HEK293 (cell line): ENCODE measurements around the gene THBD.

Experiments used
- CTCF ChIA-PET: fragments of 350-600 bp; formaldehyde crosslinking; extraction: SDS; loops from one replicate; lab custom pipeline; 2021; ENCODE audit warnings: antibody characterized with exemption; lab: Yijun Ruan, JAX
- POLR2A ChIA-PET: fragments of 300-600 bp; formaldehyde crosslinking; extraction: SDS; loops from one replicate; lab custom pipeline; 2020; ENCODE audit warnings: antibody characterized with exemption, inconsistent platforms; lab: Yijun Ruan, JAX
- H3K27ac ChIP-seq: fragments of 200-500 bp; sonication (Bioruptor generic); 2 replicates; pipeline ENCODE4 v1.5.1; 2014; ENCODE audit warnings: low read depth, low read length, control low read depth, inconsistent platforms; ENCODE audit errors: extremely low read depth
- H3K36me3 ChIP-seq, 2 experiments: fragments of 200-500 bp in 1 of 2; sonication (Bioruptor generic) in 1 of 2; 1 replicate in 1 of 2; 2 replicates in 1 of 2; pipeline ENCODE4 v1.5.1; 2014 to 2017; ENCODE audit warnings: inconsistent platforms in 2 of 2, low read length in 2 of 2; ENCODE audit not compliant: control insufficient read depth in 2 of 2, insufficient read depth in 1 of 2
- H3K4me1 ChIP-seq: fragments of 200-500 bp; sonication (Bioruptor generic); 2 replicates; pipeline ENCODE4 v1.5.1; 2014; ENCODE audit warnings: mild to moderate bottlenecking, low read length, inconsistent platforms; ENCODE audit not compliant: control insufficient read depth, insufficient read depth
- H3K4me3 ChIP-seq: 2 replicates; pipeline ENCODE4 v1.5.1; 2011; ENCODE audit warnings: low read depth, mild to moderate bottlenecking, control low read depth, low read length, moderate library complexity
- H3K9me3 ChIP-seq: fragments of 200-500 bp; sonication (Bioruptor generic); 2 replicates; pipeline ENCODE4 v1.5.1; 2014; ENCODE audit warnings: low read depth, low read length, inconsistent platforms; ENCODE audit not compliant: control insufficient read depth, insufficient read depth
- CTCF ChIP-seq: fragments of 450-650 bp; formaldehyde crosslinking; IDR thresholded peaks from 2 replicates; pipeline ENCODE4 v1.5.1; 2016; ENCODE audit warnings: missing biosample characterization, missing genetic modification characterization
- GLIS1 ChIP-seq: fragments of 450-650 bp; formaldehyde crosslinking; IDR thresholded peaks from 2 replicates; pipeline ENCODE4 v1.5.1; 2016; ENCODE audit warnings: missing biosample characterization, missing genetic modification characterization
- GLIS2 ChIP-seq: fragments of 450-650 bp; formaldehyde crosslinking; IDR thresholded peaks from 2 replicates; pipeline ENCODE4 v1.5.1; 2016; ENCODE audit warnings: missing biosample characterization, missing genetic modification characterization
- IKZF3 ChIP-seq: fragments of 450-650 bp; IDR thresholded peaks from 2 replicates; pipeline ENCODE4 v1.5.0; 2018; ENCODE audit warnings: missing biosample characterization, mild to moderate bottlenecking, missing genetic modification characterization, moderate library complexity
- YY1 ChIP-seq: fragments of 450-650 bp; formaldehyde crosslinking; IDR thresholded peaks from 2 replicates; pipeline ENCODE4 v1.5.1; 2018; ENCODE audit warnings: missing biosample characterization, missing genetic modification characterization
- ZBTB1 ChIP-seq: fragments of 450-650 bp; formaldehyde crosslinking; IDR thresholded peaks from 2 replicates; pipeline ENCODE4 v1.5.1; 2016; ENCODE audit warnings: missing biosample characterization, missing genetic modification characterization
- ZBTB17 ChIP-seq: fragments of 450-650 bp; formaldehyde crosslinking; IDR thresholded peaks from 2 replicates; pipeline ENCODE4 v1.5.1; 2016; ENCODE audit warnings: missing biosample characterization, missing genetic modification characterization
- ZBTB20 ChIP-seq: fragments of 450-650 bp; formaldehyde crosslinking; IDR thresholded peaks from 2 replicates; pipeline ENCODE4 v1.5.1; 2016; ENCODE audit warnings: missing biosample characterization, missing genetic modification characterization
- ZBTB8A ChIP-seq: fragments of 450-650 bp; formaldehyde crosslinking; IDR thresholded peaks from 2 replicates; pipeline ENCODE4 v1.5.1; 2016; ENCODE audit warnings: missing biosample characterization, missing genetic modification characterization
- ZFP3 ChIP-seq: fragments of 450-650 bp; formaldehyde crosslinking; IDR thresholded peaks from 2 replicates; pipeline ENCODE4 v1.5.1; 2016; ENCODE audit warnings: low read depth, missing biosample characterization, missing genetic modification characterization
- ZIC2 ChIP-seq: fragments of 450-650 bp; formaldehyde crosslinking; IDR thresholded peaks from 2 replicates; pipeline ENCODE4 v1.5.1; 2016; ENCODE audit warnings: missing biosample characterization, missing genetic modification characterization
- ZNF248 ChIP-seq: fragments of 450-650 bp; formaldehyde crosslinking; IDR thresholded peaks from 2 replicates; pipeline ENCODE4 v1.5.1; 2017; ENCODE audit warnings: missing biosample characterization, missing genetic modification characterization
- ZNF335 ChIP-seq: fragments of 450-650 bp; formaldehyde crosslinking; conservative IDR thresholded peaks from 2 replicates; pipeline ENCODE4 v1.5.1; 2016; ENCODE audit warnings: missing biosample characterization, missing genetic modification characterization
- ZNF341 ChIP-seq: fragments of 450-650 bp; formaldehyde crosslinking; IDR thresholded peaks from 2 replicates; pipeline ENCODE4; 2016; ENCODE audit warnings: low read depth, missing biosample characterization, missing genetic modification characterization
- ZNF423 ChIP-seq: fragments of 450-650 bp; formaldehyde crosslinking; IDR thresholded peaks from 2 replicates; pipeline ENCODE4 v1.5.1; 2016; ENCODE audit warnings: missing biosample characterization, missing genetic modification characterization
- ZNF629 ChIP-seq: fragments of 450-650 bp; formaldehyde crosslinking; IDR thresholded peaks from 2 replicates; pipeline ENCODE4 v1.5.1; 2017; ENCODE audit warnings: missing biosample characterization, missing genetic modification characterization
- ZNF654 ChIP-seq: fragments of 450-650 bp; formaldehyde crosslinking; IDR thresholded peaks from 2 replicates; pipeline ENCODE4 v1.5.1; 2016; ENCODE audit warnings: low read depth, missing biosample characterization, missing genetic modification characterization
- ZNF660 ChIP-seq: fragments of 450-650 bp; IDR thresholded peaks from 2 replicates; pipeline ENCODE4 v1.5.1; 2018; ENCODE audit warnings: missing biosample characterization, mild to moderate bottlenecking, missing genetic modification characterization
- TF ChIP-seq, protein P1 (sequence below): fragments of 450-650 bp; formaldehyde crosslinking; IDR thresholded peaks from 2 replicates; pipeline ENCODE4 v1.5.1; 2016; ENCODE audit warnings: missing biosample characterization, missing genetic modification characterization, borderline replicate concordance
- TF ChIP-seq, protein P2 (sequence below): fragments of 450-650 bp; formaldehyde crosslinking; IDR thresholded peaks from 2 replicates; pipeline ENCODE4 v1.5.1; 2016; ENCODE audit warnings: missing biosample characterization, missing genetic modification characterization

THBD gene

DNA sequence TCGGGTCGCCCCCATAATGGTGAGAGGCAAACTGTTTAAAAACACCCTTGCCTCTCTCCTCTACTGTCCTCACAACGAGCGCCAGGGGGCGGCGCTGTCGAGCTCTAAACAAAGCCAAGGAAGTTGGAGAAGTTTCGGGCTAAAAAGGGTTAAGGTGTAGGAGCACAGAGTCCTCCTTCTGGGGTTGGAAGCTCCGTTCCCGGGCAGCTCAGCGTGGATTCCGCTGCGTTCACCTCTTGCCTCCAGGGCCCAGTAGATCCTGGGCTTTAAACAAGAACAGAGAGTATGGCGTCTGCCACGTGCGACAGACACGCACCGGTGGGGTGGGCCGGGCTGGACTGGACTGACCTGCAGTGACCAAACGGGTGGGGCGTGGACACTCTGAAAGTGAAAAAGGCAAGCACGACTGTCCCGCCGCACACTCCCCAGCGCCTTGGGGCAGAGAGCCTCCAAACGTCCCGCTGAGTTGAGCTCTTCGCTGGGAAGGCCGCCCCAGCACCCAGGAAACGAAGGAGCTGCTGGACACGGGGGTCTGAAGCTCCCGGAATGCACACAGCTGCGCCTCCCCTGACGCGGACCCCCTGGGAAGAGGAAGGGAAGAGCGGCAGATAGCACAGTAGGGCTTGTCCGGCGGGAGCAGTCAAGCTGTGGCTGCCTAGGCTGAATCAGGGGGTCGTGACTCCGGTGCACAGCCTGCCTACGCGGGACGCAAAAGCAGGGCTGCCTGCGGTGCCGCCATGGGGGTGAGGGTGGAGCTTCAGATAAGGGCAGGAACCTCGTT, 1.6 kb upstream of the THBD start:
- CTCF ChIA-PET: interaction anchor here (0.5 to 3.3 kb wide), 29 partner anchors 9 to 396 kb away, joined by 3 to 28 read pairs (median 4); no protein-coding TSS in a partner anchor
- POLR2A ChIA-PET: interaction anchor here (0.6 to 1.0 kb wide), 5 partner anchors 10 to 366 kb away, joined by 3 to 5 read pairs (median 3); partner anchors contain the start of gene NXT1
- Histone ChIP-seq H3K4me1 (no peaks in the 10 kb centered on the region), H3K9me3 (no peaks in the 10 kb centered on the region), H3K4me3 (peak overlapping the region; percentile 29), H3K36me3 (no peaks in the 10 kb centered on the region), H3K27ac (no peak overlapping the region; the same call in 1 of the 2 replicates)
- TF ChIP-seq ZNF660 (tag by site-specific recombination): 0 out of 2 replicates have a peak, but pooled peaks have one; percentile 43
- TF ChIP-seq ZNF629 (tag by site-specific recombination): 0 out of 2 replicates have a peak, but pooled peaks have one; percentile 18
- no peak for TF ChIP-seq ZFP3
- TF ChIP-seq ZBTB1 (tag by site-specific recombination): no peak
- TF ChIP-seq ZNF335 (tag by site-specific recombination): 0 out of 2 replicates have a peak, but pooled peaks have one; percentile 25
- 0 out of 2 replicates have a peak, but pooled peaks have one; percentile 21 for TF ChIP-seq ZBTB8A (tag by site-specific recombination)
- TF ChIP-seq ZNF654: peak; percentile 58
- TF ChIP-seq GLIS1 (tag by site-specific recombination): peak; percentile 60; the same call in 1 of the 2 replicates
- TF ChIP-seq CTCF (tag by site-specific recombination): peak; percentile 39
- TF ChIP-seq ZBTB17 (tag by site-specific recombination): peak; percentile 48
- TF ChIP-seq, protein P1, sequence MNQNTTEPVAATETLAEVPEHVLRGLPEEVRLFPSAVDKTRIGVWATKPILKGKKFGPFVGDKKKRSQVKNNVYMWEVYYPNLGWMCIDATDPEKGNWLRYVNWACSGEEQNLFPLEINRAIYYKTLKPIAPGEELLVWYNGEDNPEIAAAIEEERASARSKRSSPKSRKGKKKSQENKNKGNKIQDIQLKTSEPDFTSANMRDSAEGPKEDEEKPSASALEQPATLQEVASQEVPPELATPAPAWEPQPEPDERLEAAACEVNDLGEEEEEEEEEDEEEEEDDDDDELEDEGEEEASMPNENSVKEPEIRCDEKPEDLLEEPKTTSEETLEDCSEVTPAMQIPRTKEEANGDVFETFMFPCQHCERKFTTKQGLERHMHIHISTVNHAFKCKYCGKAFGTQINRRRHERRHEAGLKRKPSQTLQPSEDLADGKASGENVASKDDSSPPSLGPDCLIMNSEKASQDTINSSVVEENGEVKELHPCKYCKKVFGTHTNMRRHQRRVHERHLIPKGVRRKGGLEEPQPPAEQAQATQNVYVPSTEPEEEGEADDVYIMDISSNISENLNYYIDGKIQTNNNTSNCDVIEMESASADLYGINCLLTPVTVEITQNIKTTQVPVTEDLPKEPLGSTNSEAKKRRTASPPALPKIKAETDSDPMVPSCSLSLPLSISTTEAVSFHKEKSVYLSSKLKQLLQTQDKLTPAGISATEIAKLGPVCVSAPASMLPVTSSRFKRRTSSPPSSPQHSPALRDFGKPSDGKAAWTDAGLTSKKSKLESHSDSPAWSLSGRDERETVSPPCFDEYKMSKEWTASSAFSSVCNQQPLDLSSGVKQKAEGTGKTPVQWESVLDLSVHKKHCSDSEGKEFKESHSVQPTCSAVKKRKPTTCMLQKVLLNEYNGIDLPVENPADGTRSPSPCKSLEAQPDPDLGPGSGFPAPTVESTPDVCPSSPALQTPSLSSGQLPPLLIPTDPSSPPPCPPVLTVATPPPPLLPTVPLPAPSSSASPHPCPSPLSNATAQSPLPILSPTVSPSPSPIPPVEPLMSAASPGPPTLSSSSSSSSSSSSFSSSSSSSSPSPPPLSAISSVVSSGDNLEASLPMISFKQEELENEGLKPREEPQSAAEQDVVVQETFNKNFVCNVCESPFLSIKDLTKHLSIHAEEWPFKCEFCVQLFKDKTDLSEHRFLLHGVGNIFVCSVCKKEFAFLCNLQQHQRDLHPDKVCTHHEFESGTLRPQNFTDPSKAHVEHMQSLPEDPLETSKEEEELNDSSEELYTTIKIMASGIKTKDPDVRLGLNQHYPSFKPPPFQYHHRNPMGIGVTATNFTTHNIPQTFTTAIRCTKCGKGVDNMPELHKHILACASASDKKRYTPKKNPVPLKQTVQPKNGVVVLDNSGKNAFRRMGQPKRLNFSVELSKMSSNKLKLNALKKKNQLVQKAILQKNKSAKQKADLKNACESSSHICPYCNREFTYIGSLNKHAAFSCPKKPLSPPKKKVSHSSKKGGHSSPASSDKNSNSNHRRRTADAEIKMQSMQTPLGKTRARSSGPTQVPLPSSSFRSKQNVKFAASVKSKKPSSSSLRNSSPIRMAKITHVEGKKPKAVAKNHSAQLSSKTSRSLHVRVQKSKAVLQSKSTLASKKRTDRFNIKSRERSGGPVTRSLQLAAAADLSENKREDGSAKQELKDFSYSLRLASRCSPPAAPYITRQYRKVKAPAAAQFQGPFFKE: no peak
- no peak for TF ChIP-seq ZNF248 (tag by site-specific recombination)
- TF ChIP-seq GLIS2: peak; percentile 70
- TF ChIP-seq ZIC2: peak; percentile 95
- peak; percentile 48; the same call in 1 of the 2 replicates for TF ChIP-seq ZNF341
- TF ChIP-seq, protein P2, sequence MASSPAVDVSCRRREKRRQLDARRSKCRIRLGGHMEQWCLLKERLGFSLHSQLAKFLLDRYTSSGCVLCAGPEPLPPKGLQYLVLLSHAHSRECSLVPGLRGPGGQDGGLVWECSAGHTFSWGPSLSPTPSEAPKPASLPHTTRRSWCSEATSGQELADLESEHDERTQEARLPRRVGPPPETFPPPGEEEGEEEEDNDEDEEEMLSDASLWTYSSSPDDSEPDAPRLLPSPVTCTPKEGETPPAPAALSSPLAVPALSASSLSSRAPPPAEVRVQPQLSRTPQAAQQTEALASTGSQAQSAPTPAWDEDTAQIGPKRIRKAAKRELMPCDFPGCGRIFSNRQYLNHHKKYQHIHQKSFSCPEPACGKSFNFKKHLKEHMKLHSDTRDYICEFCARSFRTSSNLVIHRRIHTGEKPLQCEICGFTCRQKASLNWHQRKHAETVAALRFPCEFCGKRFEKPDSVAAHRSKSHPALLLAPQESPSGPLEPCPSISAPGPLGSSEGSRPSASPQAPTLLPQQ (tag by site-specific recombination): no peak
- TF ChIP-seq ZBTB20 (tag by site-specific recombination): peak; percentile 91
- 0 out of 2 replicates have a peak, but pooled peaks have one; percentile 9 for TF ChIP-seq IKZF3
- TF ChIP-seq ZNF423 (tag by site-specific recombination): peak; percentile 54; the same call in 1 of the 2 replicates
- 0 out of 2 replicates have a peak, but pooled peaks have one; percentile 16 for TF ChIP-seq YY1 (tag by site-specific recombination)
